Thyroid gland (tissue), 4 donors: ENCODE results near the gene MITF.

ENCODE experiments used
- POLR2A ChIP-seq, 2 donors: fragments of 450-650 bp; IDR thresholded peaks; one replicate each; pipeline ENCODE4 v1.6.1; 2017; ENCODE audit warnings: antibody characterized with exemption in 2 of 2, mild to moderate bottlenecking in 2 of 2, moderate library complexity in 1 of 2
- TF ChIP-seq, protein P1 (sequence below), 6 experiments: fragments of 200-600 bp in 3 of 6; fragments of 450-650 bp in 3 of 6; sonication (generic) in 3 of 6; IDR thresholded peaks; one replicate each; pipeline ENCODE4 v1.5.1; 2016 to 2019; ENCODE audit warnings: antibody characterized with exemption in 6 of 6, mild to moderate bottlenecking in 2 of 6, inconsistent platforms in 1 of 6, moderate library complexity in 1 of 6

- TF ChIP-seq, protein P1, sequence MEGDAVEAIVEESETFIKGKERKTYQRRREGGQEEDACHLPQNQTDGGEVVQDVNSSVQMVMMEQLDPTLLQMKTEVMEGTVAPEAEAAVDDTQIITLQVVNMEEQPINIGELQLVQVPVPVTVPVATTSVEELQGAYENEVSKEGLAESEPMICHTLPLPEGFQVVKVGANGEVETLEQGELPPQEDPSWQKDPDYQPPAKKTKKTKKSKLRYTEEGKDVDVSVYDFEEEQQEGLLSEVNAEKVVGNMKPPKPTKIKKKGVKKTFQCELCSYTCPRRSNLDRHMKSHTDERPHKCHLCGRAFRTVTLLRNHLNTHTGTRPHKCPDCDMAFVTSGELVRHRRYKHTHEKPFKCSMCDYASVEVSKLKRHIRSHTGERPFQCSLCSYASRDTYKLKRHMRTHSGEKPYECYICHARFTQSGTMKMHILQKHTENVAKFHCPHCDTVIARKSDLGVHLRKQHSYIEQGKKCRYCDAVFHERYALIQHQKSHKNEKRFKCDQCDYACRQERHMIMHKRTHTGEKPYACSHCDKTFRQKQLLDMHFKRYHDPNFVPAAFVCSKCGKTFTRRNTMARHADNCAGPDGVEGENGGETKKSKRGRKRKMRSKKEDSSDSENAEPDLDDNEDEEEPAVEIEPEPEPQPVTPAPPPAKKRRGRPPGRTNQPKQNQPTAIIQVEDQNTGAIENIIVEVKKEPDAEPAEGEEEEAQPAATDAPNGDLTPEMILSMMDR (IDR thresholded peaks at IDR 0.05) = no peak
- no peak for TF ChIP-seq POLR2A (IDR thresholded peaks at IDR 0.05)
Measured at GRCh38 chr3:69878254-69878653, 139.0 kb downstream of the MITF start.
